Suprapubic skin (tissue), 4 donors: Measurements from ENCODE around the gene TXNDC11. TPM values are rescaled to one million over a fixed set of nuclear protein-coding genes. Genes with fewer than 3 reads are reported as not detected.

ENCODE experiments used
- DNase-seq, 2 donors: peaks; one replicate each; pipeline ENCODE4 v3.0.0-alpha.2; 2019; ENCODE audit warnings: low spot score in 2 of 2
- H3K27ac ChIP-seq: fragments of 200-600 bp; sonication (generic); one replicate; pipeline ENCODE4 v1.5.1; 2019
- H3K27me3 ChIP-seq: fragments of 200-600 bp; sonication (generic); one replicate; pipeline ENCODE4 v1.5.1; 2019
- H3K36me3 ChIP-seq: fragments of 200-600 bp; sonication (generic); one replicate; pipeline ENCODE4 v1.5.1; 2019
- H3K4me1 ChIP-seq: fragments of 200-600 bp; sonication (generic); one replicate; pipeline ENCODE4 v1.5.1; 2019
- H3K4me3 ChIP-seq: fragments of 200-600 bp; sonication (generic); one replicate; pipeline ENCODE4 v1.5.1; 2019; ENCODE audit warnings: mild to moderate bottlenecking
- H3K9me3 ChIP-seq: fragments of 200-600 bp; sonication (generic); one replicate; pipeline ENCODE4 v1.5.1; 2019
- CTCF ChIP-seq, 2 donors: fragments of 200-600 bp in 1 of 2; fragments of 450-650 bp in 1 of 2; sonication (generic) in 1 of 2; IDR thresholded peaks; one replicate each; pipeline ENCODE4 v1.5.1; 2016 to 2019; ENCODE audit warnings: antibody characterized with exemption in 2 of 2, mild to moderate bottlenecking in 1 of 2, moderate library complexity in 1 of 2
- EP300 ChIP-seq: sonication (generic); formaldehyde crosslinking; IDR thresholded peaks from one replicate; pipeline ENCODE4 v1.6.1; 2017; ENCODE audit warnings: antibody characterized with exemption
- POLR2A ChIP-seq, 2 donors: fragments of 450-650 bp; IDR thresholded peaks; one replicate each; pipeline ENCODE4 v1.6.1; 2017; ENCODE audit warnings: antibody characterized with exemption in 2 of 2, mild to moderate bottlenecking in 2 of 2, moderate library complexity in 2 of 2
- POLR2AphosphoS5 ChIP-seq, 3 donors: sonication (generic); formaldehyde crosslinking; IDR thresholded peaks; one replicate each; pipeline ENCODE4 v1.6.1; 2017; ENCODE audit warnings: antibody characterized with exemption in 3 of 3
- WGBS: methylation state at CpG from one replicate; pipeline ENCODE4 v1.1.5; 2018; 5-methylcytosine and 5-hydroxymethylcytosine counted together
- total RNA-seq, 4 donors: library from RNA; depleted of rRNA; stranded (reverse); fragments of >200 nt; gene quantifications; one replicate each; pipeline ENCODE4 v1.1.0, GENCODE V29; 2016

TXNDC11 gene
- total RNA-seq, 4 donors from 2014 or later, result 31.0 to 42.2 (median 35.1) TPM

DNA sequence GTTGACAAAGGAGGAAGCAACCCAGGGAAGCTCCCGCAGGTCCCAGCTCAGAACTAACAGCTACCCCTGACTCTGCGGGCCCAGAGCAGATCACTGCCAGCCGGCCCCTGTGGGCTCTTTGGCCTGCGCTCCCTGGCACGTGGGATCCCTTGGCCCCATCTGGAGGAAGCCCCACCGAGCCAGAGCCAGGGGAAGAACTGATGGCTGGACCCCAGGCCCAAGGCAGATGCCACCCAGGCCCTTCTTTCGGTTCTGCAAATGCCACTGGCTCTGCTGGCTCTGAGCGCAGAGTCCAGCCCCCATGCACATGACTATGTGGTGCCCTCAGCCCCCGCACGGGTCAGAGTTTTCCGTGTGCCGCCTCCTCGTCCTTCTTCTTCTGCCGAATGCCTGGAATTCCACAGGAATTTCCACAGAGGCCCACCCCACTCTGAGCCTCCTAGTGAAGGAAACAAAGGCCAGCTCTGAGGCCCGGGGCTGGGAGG, 110.2 kb downstream of the TXNDC11 start:
- H3K36me3 ChIP-seq, result no peaks in the 10 kb centered on the region
- 20% methylated on average over 1 of the region's 15 CpGs for WGBS

DNA sequence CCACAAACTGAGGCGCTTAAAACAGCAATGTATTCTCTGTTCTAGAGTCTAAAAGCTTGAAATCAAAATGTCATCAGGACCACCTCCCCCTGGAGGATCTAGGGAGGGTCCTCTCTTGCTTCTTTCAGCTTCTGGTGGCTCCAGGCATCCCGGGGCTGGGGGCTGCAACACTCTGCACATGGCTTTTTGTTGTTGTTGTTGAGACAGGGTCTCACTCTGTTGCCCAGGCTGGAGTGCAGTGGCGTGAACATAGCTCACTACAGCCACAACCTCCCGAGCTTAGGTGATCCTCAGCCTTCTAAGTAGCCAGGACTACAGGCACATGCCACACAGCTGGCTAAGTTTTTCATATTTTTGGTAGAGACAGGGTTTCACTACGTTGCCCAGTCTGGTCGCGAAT, 111.4 kb downstream of the TXNDC11 start:
- Histone ChIP-seq H3K4me3 (no peak overlapping the region), H3K27ac (no peak overlapping the region), H3K9me3 (no peaks in the 10 kb centered on the region), H3K4me1 (peaks cover 54% of the 10 kb centered on the region), H3K27me3 (no peaks in the 10 kb centered on the region), H3K36me3 (no peaks in the 10 kb centered on the region)
- TF ChIP-seq CTCF (IDR thresholded peaks at IDR 0.05) (no peak), POLR2AphosphoS5 (IDR thresholded peaks at IDR 0.05) (no peak), POLR2A (IDR thresholded peaks at IDR 0.05) (no peak), EP300 (no peak)
- 95% methylated on average over 7 of the region's 7 CpGs for WGBS
- DNase-seq, result no peak

More for the DNA sequence above, 110.2 kb downstream of the TXNDC11 start:
- Histone ChIP-seq H3K27ac (peak overlapping the region; percentile 62), H3K4me1 (peaks cover 59% of the 10 kb centered on the region), H3K4me3 (no peak overlapping the region), H3K9me3 (no peaks in the 10 kb centered on the region), H3K27me3 (no peaks in the 10 kb centered on the region)
- DNase-seq, result no peak
- TF ChIP-seq POLR2AphosphoS5 (IDR thresholded peaks at IDR 0.05) (peak in 2 of 3 donors; percentile 18 to 23), EP300 (no peak), CTCF (IDR thresholded peaks at IDR 0.05) (no peak), POLR2A (IDR thresholded peaks at IDR 0.05) (peak in 1 of 2 donors; percentile 15)

GRCh38 chr16:11630768-11631056, 111.9 kb downstream of the TXNDC11 start:
- no peaks in the 10 kb centered on the region for H3K9me3 ChIP-seq
- H3K27ac ChIP-seq, result no peak overlapping the region
- no peak for TF ChIP-seq POLR2A (IDR thresholded peaks at IDR 0.05)
- TF ChIP-seq CTCF (IDR thresholded peaks at IDR 0.05), result no peak
- TF ChIP-seq EP300, result no peak
- H3K27me3 ChIP-seq, result no peaks in the 10 kb centered on the region
- WGBS, result 97% methylated on average over 6 of the region's 6 CpGs
- no peaks in the 10 kb centered on the region for H3K36me3 ChIP-seq
- H3K4me3 ChIP-seq, result no peak overlapping the region
- no peak for DNase-seq
- peaks cover 50% of the 10 kb centered on the region for H3K4me1 ChIP-seq

DNA sequence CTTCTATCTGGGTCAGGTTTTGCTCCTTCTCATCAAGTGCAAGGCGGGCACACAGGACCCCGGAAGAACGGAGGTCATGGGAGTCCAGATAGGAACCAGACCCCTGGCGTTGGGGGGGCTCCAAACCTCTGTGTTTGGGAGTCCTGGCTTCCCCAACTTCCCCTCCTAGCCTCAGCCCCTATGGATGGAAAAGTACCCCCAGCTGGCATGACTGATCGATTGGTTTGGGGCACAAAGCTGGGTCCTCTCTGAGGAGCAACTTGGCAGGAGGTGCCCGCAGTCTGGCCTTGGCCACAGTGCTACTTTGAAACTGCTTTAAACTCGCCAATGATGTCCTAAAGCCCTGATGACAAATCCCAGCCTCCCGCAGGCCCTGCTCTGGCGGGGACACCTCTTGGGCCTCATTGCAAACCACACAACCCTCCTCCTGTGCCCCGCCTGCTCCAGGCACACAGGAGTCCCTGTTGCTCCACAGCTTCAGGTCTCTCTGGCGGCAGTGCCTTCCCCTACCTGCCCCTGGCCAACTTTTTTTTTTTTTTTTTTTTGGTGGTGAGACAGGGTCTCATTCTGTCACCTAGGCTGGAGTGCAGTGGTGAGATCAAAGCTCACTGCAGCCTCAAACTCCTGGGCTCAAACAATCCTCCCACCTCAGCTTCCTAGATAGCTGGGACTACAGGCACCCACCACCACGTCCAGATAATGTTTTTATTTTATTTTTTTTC, 112.5 kb downstream of the TXNDC11 start:
- H3K4me3 ChIP-seq, result no peak overlapping the region
- TF ChIP-seq EP300 (no peak), CTCF (IDR thresholded peaks at IDR 0.05) (no peak), POLR2A (IDR thresholded peaks at IDR 0.05) (no peak), POLR2AphosphoS5 (IDR thresholded peaks at IDR 0.05) (no peak)
- DNase-seq, result no peak
- 82% methylated on average over 12 of the region's 12 CpGs for WGBS
- no peak overlapping the region for H3K27ac ChIP-seq
- peaks cover 50% of the 10 kb centered on the region for H3K4me1 ChIP-seq
- no peaks in the 10 kb centered on the region for H3K36me3 ChIP-seq
- no peaks in the 10 kb centered on the region for H3K9me3 ChIP-seq
- no peaks in the 10 kb centered on the region for H3K27me3 ChIP-seq

Other genes starting within 250 kb of the TXNDC11 start
- gene LITAF, start 155.9 kb downstream of the TXNDC11 start, total RNA-seq, result 10 to 100 TPM; 48.8 to 82.2 (median 72.8) TPM
- 10 to 100 TPM; 17.0 to 32.7 (median 24.6) TPM for gene SNN, start 74.4 kb downstream of the TXNDC11 start, total RNA-seq
- 10 to 100 TPM; 32.7 to 65.8 (median 41.9) TPM for gene ZC3H7A, start 54.4 kb upstream of the TXNDC11 start, total RNA-seq
- 100 to 1,000 TPM; 152 to 209 (median 174) TPM for gene RSL1D1, start 108.7 kb upstream of the TXNDC11 start, total RNA-seq
- gene GSPT1, start 173.1 kb upstream of the TXNDC11 start, total RNA-seq, result 10 to 100 TPM; 52.8 to 71.1 (median 62.2) TPM
- 10 to 100 TPM; 10.4 to 59.9 (median 12.4) TPM for gene NPIPB2, start 199.2 kb upstream of the TXNDC11 start, total RNA-seq
- gene TNFRSF17, start 222.4 kb upstream of the TXNDC11 start, total RNA-seq, result not detected
- gene SNX29, start 233.9 kb upstream of the TXNDC11 start, total RNA-seq, result 10 to 100 TPM; 19.5 to 52.9 (median 39.9) TPM